Effector memory CD4-positive, alpha-beta T cell (primary cell): Measurements from ENCODE around the gene EXOSC5.
A peak's percentile ranks its signal among the peaks of the same experiment; 100 is the strongest.
"Not testable (repeated sequence)": the region's sequence is repeated elsewhere in the genome, so short reads cannot be mapped to it uniquely, and the experiment has no call there.

Source experiments
- DNase-seq, 3 donors: peaks; one replicate each; pipeline ENCODE4 v3.0.0-alpha.2; 2020
- H3K27ac ChIP-seq: 2 replicates; pipeline ENCODE4 v1.7.0; 2013; ENCODE audit warnings: mild to moderate bottlenecking, low read length, moderate library complexity; ENCODE audit not compliant: insufficient read depth, poor library complexity, severe bottlenecking
- H3K27me3 ChIP-seq: replicated peaks from 2 replicates; pipeline ENCODE4 v1.7.0; 2013; ENCODE audit warnings: mild to moderate bottlenecking, low read length; ENCODE audit not compliant: insufficient read depth, control insufficient read depth, poor library complexity, severe bottlenecking
- H3K36me3 ChIP-seq: 2 replicates; pipeline ENCODE4 v1.7.0; 2013; ENCODE audit warnings: mild to moderate bottlenecking, low read length, moderate library complexity; ENCODE audit not compliant: control insufficient read depth, insufficient read depth
- H3K4me1 ChIP-seq: 2 replicates; pipeline ENCODE4 v1.7.0; 2013; ENCODE audit warnings: low read length, mild to moderate bottlenecking; ENCODE audit not compliant: control insufficient read depth, insufficient read depth, poor library complexity, severe bottlenecking
- H3K4me3 ChIP-seq: 2 replicates; pipeline ENCODE4 v1.7.0; 2013; ENCODE audit warnings: low read length, low read depth, mild to moderate bottlenecking; ENCODE audit not compliant: insufficient read depth, poor library complexity, severe bottlenecking
- H3K9me3 ChIP-seq: 2 replicates; pipeline ENCODE4 v1.7.0; 2013; ENCODE audit warnings: mild to moderate bottlenecking, low read length, moderate library complexity; ENCODE audit not compliant: control insufficient read depth

Gene EXOSC5

DNA sequence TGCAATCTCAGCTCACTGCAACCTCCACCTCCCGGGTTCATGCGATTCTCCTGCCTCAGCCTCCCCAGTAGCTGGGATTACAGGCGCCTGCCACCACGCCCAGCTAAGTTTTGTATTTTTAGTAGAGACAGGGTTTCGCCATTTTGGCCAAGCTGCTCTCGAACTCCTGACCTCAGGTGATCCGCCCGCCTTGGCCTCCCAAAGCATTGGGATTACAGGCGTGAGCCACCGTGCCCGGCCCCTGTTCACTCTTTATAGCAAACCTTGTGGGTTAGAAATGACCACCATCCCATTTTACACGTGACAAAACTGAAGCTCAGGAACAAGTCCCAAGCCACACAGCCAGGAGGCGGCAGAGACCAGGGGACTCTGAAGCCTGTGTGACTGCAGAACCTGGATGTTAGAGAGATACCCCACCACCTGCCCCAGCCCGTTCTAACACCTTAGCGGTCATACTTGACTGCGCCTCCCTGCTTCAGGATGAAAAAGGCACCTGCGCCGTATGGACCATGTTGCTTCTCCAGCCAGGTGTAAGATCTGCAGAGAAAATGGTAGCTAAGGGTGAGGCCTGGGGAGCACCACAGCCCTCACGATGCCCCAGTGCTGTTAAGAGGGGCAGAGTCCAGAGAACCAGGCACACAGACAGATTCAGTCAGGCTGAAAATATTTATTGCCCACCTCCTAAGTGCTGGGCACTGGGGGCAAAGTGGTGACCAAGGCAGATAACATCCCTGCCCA is 38.9 kb upstream of the EXOSC5 start:
- Histone ChIP-seq H3K9me3 (no peaks in the 10 kb centered on the region), H3K4me3 (no peak overlapping the region), H3K27me3 (no peaks in the 10 kb centered on the region), H3K4me1 (no peaks in the 10 kb centered on the region), H3K27ac (no peak overlapping the region), H3K36me3 (peaks cover 15% of the 10 kb centered on the region)
- no peak for DNase-seq

DNA sequence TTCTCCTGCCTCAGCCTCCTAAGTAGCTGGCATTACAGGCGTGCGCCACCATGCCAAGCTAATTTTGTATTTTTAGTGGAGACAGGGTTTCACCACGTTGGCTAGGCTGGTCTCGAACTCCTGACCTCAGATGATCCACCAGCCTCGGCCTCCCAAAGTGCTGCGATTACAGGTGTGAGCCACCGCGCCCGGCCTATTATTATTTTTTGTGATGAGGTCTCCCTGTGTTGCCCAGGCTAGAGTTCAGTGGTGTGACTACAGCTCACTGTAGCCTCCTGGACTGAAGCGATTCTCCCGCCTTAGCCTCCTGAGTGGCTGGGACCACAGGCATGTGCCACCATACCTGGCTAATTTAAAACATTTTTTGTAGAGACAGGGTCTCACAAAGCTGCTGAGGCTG is 38.2 kb upstream of the EXOSC5 start:
- H3K4me1 ChIP-seq, DNase-seq, H3K27me3 ChIP-seq, H3K9me3 ChIP-seq, H3K4me3 ChIP-seq, H3K27ac ChIP-seq: not testable (repeated sequence)
- H3K36me3 ChIP-seq, result peaks cover 15% of the 10 kb centered on the region

GRCh38 chr19:41434450-41434849 is 37.3 kb upstream of the EXOSC5 start:
- DNase-seq, result no peak

GRCh38 chr19:41433171-41433570 is 36.0 kb upstream of the EXOSC5 start:
- Histone ChIP-seq H3K27me3 (no peaks in the 10 kb centered on the region), H3K27ac (no peak overlapping the region), H3K36me3 (peaks cover 15% of the 10 kb centered on the region), H3K4me3 (no peak overlapping the region), H3K9me3 (no peaks in the 10 kb centered on the region), H3K4me1 (peaks cover 10% of the 10 kb centered on the region)
- DNase-seq, result no peak

More at GRCh38 chr19:41434450-41434849, 37.3 kb upstream of the EXOSC5 start:
- H3K27ac ChIP-seq, result no peak overlapping the region
- H3K4me3 ChIP-seq, result no peak overlapping the region
- no peaks in the 10 kb centered on the region for H3K9me3 ChIP-seq
- peaks cover 15% of the 10 kb centered on the region for H3K36me3 ChIP-seq
- no peaks in the 10 kb centered on the region for H3K4me1 ChIP-seq
- H3K27me3 ChIP-seq, result no peaks in the 10 kb centered on the region

DNA sequence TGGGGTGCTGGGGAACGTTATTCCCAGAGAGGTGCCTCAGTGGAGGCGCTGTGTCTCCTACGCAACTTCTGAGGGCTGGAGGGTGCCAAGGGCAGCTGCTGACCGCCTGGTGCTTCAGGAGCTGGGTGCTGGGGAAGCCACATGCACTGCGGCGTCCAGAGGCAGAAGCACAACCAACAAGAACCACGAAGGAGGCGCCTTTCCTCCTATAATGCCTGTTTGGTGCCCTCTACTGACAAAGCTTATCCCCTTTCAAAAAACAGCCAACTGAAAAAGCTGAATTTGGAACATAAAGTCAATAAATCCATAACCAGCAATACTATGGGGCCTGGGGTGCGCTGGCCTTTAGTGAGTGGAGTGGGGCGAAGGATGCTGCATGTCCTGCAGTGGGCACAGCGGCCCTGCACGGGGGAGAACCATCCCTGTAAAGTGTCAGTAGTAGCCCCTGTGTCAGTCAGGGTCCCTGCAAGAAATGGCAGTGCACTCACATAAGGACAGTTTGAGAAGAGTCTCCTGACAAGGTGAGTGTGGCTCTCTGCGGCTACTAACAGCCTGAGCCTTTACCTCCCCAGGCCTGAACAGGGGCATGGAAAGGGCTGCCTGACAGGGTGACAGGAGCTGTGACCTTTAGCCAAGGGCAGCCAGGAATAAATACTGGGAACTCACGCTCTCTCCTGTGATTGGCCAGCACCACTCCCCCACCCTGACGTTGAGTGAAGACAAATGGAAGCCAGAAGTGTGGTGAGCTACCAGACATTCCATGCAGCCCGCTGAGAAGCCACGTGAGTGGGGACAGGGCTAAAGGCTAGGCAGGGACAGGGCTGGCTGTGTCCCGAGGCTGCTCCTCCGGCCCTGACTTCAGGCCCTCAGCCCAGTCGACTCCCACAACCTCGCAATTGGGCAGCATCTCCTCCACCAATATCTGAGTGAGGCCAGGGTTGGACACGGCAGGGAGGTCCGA is 34.5 kb upstream of the EXOSC5 start:
- no peak for DNase-seq
- H3K9me3 ChIP-seq, result no peaks in the 10 kb centered on the region
- no peaks in the 10 kb centered on the region for H3K27me3 ChIP-seq
- H3K27ac ChIP-seq, result no peak overlapping the region
- no peak overlapping the region for H3K4me3 ChIP-seq
- peaks cover 19% of the 10 kb centered on the region for H3K4me1 ChIP-seq
- H3K36me3 ChIP-seq, result peaks cover 15% of the 10 kb centered on the region

GRCh38 chr19:41430922-41431321 is 33.8 kb upstream of the EXOSC5 start:
- Histone ChIP-seq H3K4me1 (peaks cover 19% of the 10 kb centered on the region), H3K27ac (no peak overlapping the region), H3K27me3 (no peaks in the 10 kb centered on the region), H3K4me3 (no peak overlapping the region), H3K9me3 (no peaks in the 10 kb centered on the region), H3K36me3 (peaks cover 16% of the 10 kb centered on the region)
- no peak for DNase-seq

GRCh38 chr19:41428481-41428859 is 31.3 kb upstream of the EXOSC5 start:
- peak overlapping the region; percentile 55 for H3K4me3 ChIP-seq
- H3K4me1 ChIP-seq, result peaks cover 23% of the 10 kb centered on the region
- H3K9me3 ChIP-seq, result no peaks in the 10 kb centered on the region
- H3K27me3 ChIP-seq, result no peaks in the 10 kb centered on the region
- DNase-seq, result no peak
- peaks cover 25% of the 10 kb centered on the region for H3K36me3 ChIP-seq
- H3K27ac ChIP-seq, result peak overlapping the region; percentile 60

GRCh38 chr19:41427647-41428480 is 30.7 kb upstream of the EXOSC5 start:
- peak overlapping the region; percentile 55 for H3K4me3 ChIP-seq
- DNase-seq, result peak; percentile 53 to 61 (median 54)
- no peaks in the 10 kb centered on the region for H3K9me3 ChIP-seq
- H3K27ac ChIP-seq, result peak overlapping the region; percentile 60
- H3K4me1 ChIP-seq, result peaks cover 23% of the 10 kb centered on the region
- H3K36me3 ChIP-seq, result peaks cover 24% of the 10 kb centered on the region
- H3K27me3 ChIP-seq, result no peaks in the 10 kb centered on the region

GRCh38 chr19:41426952-41427646 is 29.9 kb upstream of the EXOSC5 start, which contains the start of gene B3GNT8:
B3GNT8 (minus strand) TSS chr19:41427374; CDS start chr19:41426778, 596 bp downstream.
- H3K27me3 ChIP-seq, result no peaks in the 10 kb centered on the region
- H3K36me3 ChIP-seq, result peaks cover 24% of the 10 kb centered on the region
- H3K9me3 ChIP-seq, result no peaks in the 10 kb centered on the region
- DNase-seq, result peak; percentile 11 to 41 (median 28)
- H3K4me1 ChIP-seq, result peaks cover 23% of the 10 kb centered on the region
- peak within 1 kb of the TSS; percentile 60 for H3K27ac ChIP-seq
- peak within 1 kb of the TSS; percentile 55 for H3K4me3 ChIP-seq
